Tibial nerve (tissue), 3 donors: Measurements from ENCODE around the gene CRYBB1.

ENCODE experiments used
- CTCF ChIP-seq, 5 experiments: fragments of 200-600 bp in 3 of 5; fragments of 450-650 bp in 2 of 5; sonication (generic) in 3 of 5; IDR thresholded peaks; one replicate each; pipeline ENCODE4 v1.5.1; 2016 to 2019; ENCODE audit warnings: antibody characterized with exemption in 5 of 5, mild to moderate bottlenecking in 3 of 5, moderate library complexity in 2 of 5
- POLR2A ChIP-seq, 2 donors: fragments of 450-650 bp; IDR thresholded peaks; one replicate each; pipeline ENCODE4 v1.6.1; 2017; ENCODE audit warnings: antibody characterized with exemption in 2 of 2, mild to moderate bottlenecking in 2 of 2, moderate library complexity in 2 of 2

DNA sequence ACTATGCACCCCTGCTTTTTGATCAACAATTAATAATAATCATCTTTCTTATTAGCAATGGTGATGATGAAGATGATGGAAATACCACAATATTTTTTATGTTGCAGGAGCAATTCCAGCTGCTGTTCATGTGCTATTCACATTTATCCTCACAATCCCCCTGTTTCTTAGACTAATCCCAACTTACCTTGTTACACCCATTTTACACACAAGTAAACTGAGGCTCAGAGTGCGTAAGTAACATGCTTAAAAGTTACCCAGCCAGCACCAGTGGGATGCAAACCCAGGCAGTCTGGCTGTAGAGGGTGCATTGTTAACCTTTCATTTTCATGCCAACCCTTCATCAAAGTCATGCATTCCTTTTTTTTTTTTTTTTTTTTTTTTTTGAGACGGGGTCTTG, 2.4 kb upstream of the CRYBB1 start:
- TF ChIP-seq CTCF (IDR thresholded peaks at IDR 0.05), result no peak
- TF ChIP-seq POLR2A (IDR thresholded peaks at IDR 0.05), result no peak
